K562 (cell line): ENCODE data around the gene TMC8. TPM values are rescaled to one million over a fixed set of nuclear protein-coding genes. Genes with fewer than 3 reads are reported as not detected.

Experiments used
- ATAC-seq: fragments of 200-7000 bp; cut with Tn5 transposase; 3 replicates; pipeline ENCODE4 v1.9.1; 2020; ENCODE audit warnings: moderate library complexity
- BruUV-seq: library from RNA; stranded (reverse); fragments of 400-500 nt; replicated peaks from 2 replicates; lab custom pipeline; 2021; lab: Mats Ljungman, UMichigan
- CTCF ChIA-PET: fragments of 300-600 bp; formaldehyde crosslinking; extraction: SDS; loops from one replicate; lab custom pipeline; 2021; ENCODE audit warnings: low intra/inter-chr PET ratio; lab: Yijun Ruan, JAX
- POLR2A ChIA-PET: fragments of 300-600, 350-650 bp; sonication (Branson Sonifier 250); formaldehyde crosslinking; extraction: SDS; loops from one replicate; lab custom pipeline; 2021; ENCODE audit warnings: antibody characterized with exemption, inconsistent platforms; lab: Yijun Ruan, JAX
- DNase-seq, 4 experiments: peaks; one replicate each; pipeline versions ENCODE4 v3.0.0 to v3.0.0-alpha.2; 2011 to 2018; ENCODE audit warnings: low spot score in 3 of 4, mixed read lengths in 3 of 4; ENCODE audit errors: extremely low read depth in 1 of 4
- FAIRE-seq: peaks from 2 replicates; lab custom pipeline; 2011; peaks lifted over from hg19 to GRCh38; lab: Jason Lieb, UNC
- H2AFZ ChIP-seq: 2 replicates; pipeline ENCODE4 v1.6.0; 2011; ENCODE audit warnings: low read depth, low read length, control low read depth, inconsistent platforms
- H3K27ac ChIP-seq: fragments of 200-600 bp; 3 replicates; pipeline ENCODE4 v1.8.0; 2011; ENCODE audit warnings: low read depth, mild to moderate bottlenecking, control low read depth, inconsistent platforms, low read length, moderate library complexity, mixed read lengths; ENCODE audit errors: extremely low read depth
- H3K27me3 ChIP-seq, 2 experiments: fragments of 300-600 bp in 1 of 2; 2 replicates in 1 of 2; 3 replicates in 1 of 2; pipeline versions ENCODE4 v1.6.0 to v1.8.0; 2011; ENCODE audit warnings: inconsistent platforms in 2 of 2, low read length in 2 of 2, mild to moderate bottlenecking in 1 of 2, mixed read lengths in 1 of 2, moderate library complexity in 1 of 2; ENCODE audit not compliant: control insufficient read depth in 2 of 2, insufficient read depth in 2 of 2
- H3K36me3 ChIP-seq: fragments of 300-600 bp; 3 replicates; pipeline ENCODE4 v1.8.0; 2011; ENCODE audit warnings: mild to moderate bottlenecking, low read length, inconsistent platforms; ENCODE audit not compliant: control insufficient read depth, insufficient read depth
- H3K4me1 ChIP-seq, 2 experiments: fragments of 200-600 bp in 1 of 2; replicated peaks in 1 of 2; 2 replicates in 1 of 2; 3 replicates in 1 of 2; pipeline versions ENCODE4 v1.5.1 to v1.8.0; 2011; ENCODE audit warnings: inconsistent platforms in 2 of 2, low read length in 2 of 2, mild to moderate bottlenecking in 1 of 2, mixed read lengths in 1 of 2, moderate library complexity in 1 of 2; ENCODE audit not compliant: control insufficient read depth in 2 of 2, insufficient read depth in 2 of 2
- H3K4me2 ChIP-seq: 2 replicates; pipeline ENCODE4 v1.6.1; 2011; ENCODE audit warnings: low read length, control low read depth, inconsistent platforms, mixed read lengths; ENCODE audit not compliant: insufficient read depth
- H3K4me3 ChIP-seq: fragments of 200-600 bp; sonication (generic), shearing (Covaris generic); 2 replicates; pipeline ENCODE4 v1.5.1; 2016; ENCODE audit warnings: control low read depth, inconsistent platforms
- H3K79me2 ChIP-seq: fragments of 200-600 bp; 3 replicates; pipeline ENCODE4 v1.8.0; 2011; ENCODE audit warnings: low read length, inconsistent platforms; ENCODE audit not compliant: control insufficient read depth, insufficient read depth
- H3K9ac ChIP-seq, 2 experiments: 2 replicates each; pipeline versions ENCODE4 v1.6.0 to v1.6.1; 2011; ENCODE audit warnings: low read depth in 2 of 2, low read length in 2 of 2, control low read depth in 1 of 2, inconsistent platforms in 1 of 2, mild to moderate bottlenecking in 1 of 2, mixed read lengths in 1 of 2; ENCODE audit not compliant: insufficient read depth in 1 of 2
- H3K9me1 ChIP-seq: one replicate; pipeline ENCODE4 v1.6.0; 2011; ENCODE audit warnings: inconsistent platforms, mild to moderate bottlenecking, low read length, moderate library complexity; ENCODE audit not compliant: control insufficient read depth, insufficient read depth
- H3K9me3 ChIP-seq: replicated peaks from 2 replicates; pipeline ENCODE4 v1.5.1; 2011; ENCODE audit warnings: low read depth, low read length, inconsistent platforms; ENCODE audit not compliant: control insufficient read depth, insufficient read depth
- H4K20me1 ChIP-seq: replicated peaks from 2 replicates; pipeline ENCODE4 v1.6.1; 2011; ENCODE audit warnings: low read length, inconsistent platforms, mixed read lengths; ENCODE audit not compliant: control insufficient read depth, insufficient read depth
- BDP1 ChIP-seq: IDR thresholded peaks from 3 replicates; pipeline ENCODE4 v1.6.1; 2011; ENCODE audit not compliant: insufficient read length, insufficient read depth
- CHD2 ChIP-seq: IDR thresholded peaks from 2 replicates; pipeline ENCODE4 v1.6.1; 2011; ENCODE audit warnings: low read depth, low read length
- ETV1 ChIP-seq: fragments of 450-650 bp; conservative IDR thresholded peaks from 2 replicates; pipeline ENCODE4 v1.6.1; 2016; ENCODE audit warnings: missing genetic modification characterization, control low read depth, low read depth, missing compliant biosample characterization
- GTF2B ChIP-seq: IDR thresholded peaks from 2 replicates; pipeline ENCODE4 v1.6.1; 2011; ENCODE audit not compliant: insufficient read length; ENCODE audit errors: extremely low read depth
- POLR2G ChIP-seq: fragments of 200-400 bp; formaldehyde crosslinking; IDR thresholded peaks from 2 replicates; pipeline ENCODE4 v1.6.1; 2017; ENCODE audit warnings: low read depth, mild to moderate bottlenecking, antibody characterized with exemption, low read length, moderate library complexity
- RBFOX2 ChIP-seq: fragments of 200-400 bp; formaldehyde crosslinking; IDR thresholded peaks from 2 replicates; pipeline ENCODE4 v1.6.1; 2017; ENCODE audit warnings: low read depth, mild to moderate bottlenecking, low read length, moderate library complexity
- SRSF3 ChIP-seq: fragments of 200-400 bp; formaldehyde crosslinking; IDR thresholded peaks from 2 replicates; pipeline ENCODE4 v1.6.1; 2016; ENCODE audit warnings: mild to moderate bottlenecking, low read length, moderate library complexity; ENCODE audit not compliant: insufficient read depth
- ZBTB43 ChIP-seq: sonication (generic); formaldehyde crosslinking; IDR thresholded peaks from 2 replicates; pipeline ENCODE4 v1.8.0; 2023; ENCODE audit warnings: mild to moderate bottlenecking, missing genetic modification reagents
- ZNF354B ChIP-seq: fragments of 250-450 bp; sonication (Bioruptor Pico); IDR thresholded peaks from 2 replicates; pipeline ENCODE4 v1.4.0; 2020
- WGBS: fragments of 100-300 bp; shearing (Covaris generic); methylation state at CpG from one replicate; pipeline ENCODE4 v1.1.6; 2016; ENCODE audit warnings: low coverage, mixed read lengths; ENCODE audit not compliant: insufficient coverage; ENCODE audit errors: missing lambda C conversion rate; 5-methylcytosine and 5-hydroxymethylcytosine counted together
- in situ Hi-C: fragments of 300-500 bp; cut with MboI; formaldehyde crosslinking; loops from 4 replicates; pipeline ENCODE4 v1.15.0; 2018; ENCODE audit warnings: inconsistent platforms, mixed read lengths
- intact Hi-C: fragments of 100-400 bp; cut with micrococcal nuclease; formaldehyde crosslinking; loops from 2 replicates; pipeline ENCODE4 v1.14.2; 2022
- polyA plus RNA-seq, 8 experiments: library from polyadenylated mRNA; depleted of rRNA in 4 of 8; stranded (reverse) in 5 of 8; unstranded in 3 of 8; fragments of >200 nt; fragmentation: Nextera tagmentation in 2 of 8; fragmentation: Illumina TruSeq in 1 of 8; extraction: Ambion mirVana in 2 of 8; extraction: Trizol in 1 of 8; gene quantifications; 2 replicates each; pipeline versions ENCODE4 v1.2.1 to v1.2.3, GENCODE V29; 2011 to 2014; ENCODE audit warnings: inconsistent platforms in 1 of 8, missing spikeins in 1 of 8
- total RNA-seq, 7 experiments: library from RNA; depleted of rRNA in 6 of 7; stranded (reverse); fragments of >200 nt in 6 of 7; fragmentation: Illumina TruSeq in 2 of 7; extraction: Trizol in 2 of 7; gene quantifications; 2 replicates each; pipeline versions ENCODE4 v1.2.1 to v1.2.3, GENCODE V29; 2011 to 2021; ENCODE audit warnings: low replicate concordance in 1 of 7

The TMC8 gene
- total and polyA plus RNA-seq, 9 of the 15 experiments (the other 6 are each of a cell fraction or from before 2014, with no cell fraction given), result 0.13 to 10.9 (median 2.8) TPM

GRCh38 chr17:78182504-78182903 lies 51.9 kb downstream of the TMC8 start:
- Histone ChIP-seq H2AFZ (no peak overlapping the region), H3K9me3 (no peaks in the 10 kb centered on the region), H3K9me1 (no peaks in the 10 kb centered on the region), H3K4me3 (no peak overlapping the region), H3K4me2 (no peak overlapping the region), H3K27me3 (no peaks in the 10 kb centered on the region), H3K9ac (peak overlapping the region in 1 of 2 experiments; percentile 24; a peak in 1 of 4 replicates), H4K20me1 (peaks cover 14% of the 10 kb centered on the region), H3K27ac (no peak overlapping the region), H3K79me2 (peaks cover 50% of the 10 kb centered on the region), H3K36me3 (peaks cover 80% of the 10 kb centered on the region; the same call in 2 of the 3 replicates), H3K4me1 (peaks cover 19 to 39% of the 10 kb centered on the region in 2 experiments)
- no peak for TF ChIP-seq GTF2B
- no peak for TF ChIP-seq ETV1
- TF ChIP-seq CHD2, result no peak
- TF ChIP-seq ZBTB43, result no peak
- no peak for TF ChIP-seq BDP1
- TF ChIP-seq ZNF354B (CRISPR knock-in tag), result no peak
- no peak for TF ChIP-seq SRSF3
- TF ChIP-seq RBFOX2, result peak; percentile 51
- TF ChIP-seq POLR2G, result peak; percentile 41; the same call in 1 of the 2 replicates
- in situ Hi-C loops, result no loop called here
- BruUV-seq, result no TSS peak
- POLR2A ChIA-PET, result interaction anchor here (2.3 kb wide), 1 partner anchor 11 kb away, joined by 14 read pairs; no protein-coding TSS in a partner anchor
- 93% methylated on average over 11 of the region's 13 CpGs for WGBS
- intact Hi-C loops, result no loop called here
- CTCF ChIA-PET, result no interaction called here
- ATAC-seq (no peak), FAIRE-seq (no peak), DNase-seq (no peak)
